IPS-NIHi7 (cell line): ENCODE data around the gene AURKB.
"Not testable (repeated sequence)": the region's sequence is repeated elsewhere in the genome, so short reads cannot be mapped to it uniquely, and the experiment has no call there.

Experiments
- DNase-seq: peaks from one replicate; pipeline ENCODE4 v3.0.0; 2012; ENCODE audit warnings: mixed read lengths; ENCODE audit errors: extremely low spot score

AURKB gene

GRCh38 chr17:8209907-8210760 lies at the start of gene AURKB:
TSS of gene AURKB (minus strand) at chr17:8210575. CDS start at chr17:8210224, 351 bp downstream.
- peak; percentile 89 for DNase-seq

- DNase-seq: no peak
These were observed 47.4 kb upstream of the AURKB start for GRCh38 chr17:8257801-8258200.

GRCh38 chr17:8256691-8257090 lies 46.3 kb upstream of the AURKB start:
- no peak for DNase-seq

GRCh38 chr17:8256291-8256690 lies 45.9 kb upstream of the AURKB start:
- DNase-seq: no peak

GRCh38 chr17:8255499-8255898 lies 45.1 kb upstream of the AURKB start:
- no peak for DNase-seq

GRCh38 chr17:8254881-8255280 lies 44.5 kb upstream of the AURKB start:
- no peak for DNase-seq

GRCh38 chr17:8253801-8254200 lies 43.4 kb upstream of the AURKB start:
- DNase-seq: no peak

GRCh38 chr17:8251411-8251810 lies 41.0 kb upstream of the AURKB start:
- not testable (repeated sequence) for DNase-seq

- no peak for DNase-seq
These were observed 39.5 kb upstream of the AURKB start for GRCh38 chr17:8249621-8250500.

GRCh38 chr17:8248751-8249607 lies 38.6 kb upstream of the AURKB start, which contains the start of gene PFAS:
TSS of gene PFAS (plus strand) at chr17:8249289. CDS start at chr17:8253938, 4,649 bp downstream.
- DNase-seq: peak; percentile 96

GRCh38 chr17:8244768-8245167 lies 34.4 kb upstream of the AURKB start:
- no peak for DNase-seq

- DNase-seq: no peak
These were observed 33.5 kb upstream of the AURKB start for GRCh38 chr17:8243827-8244226.

GRCh38 chr17:8237886-8238285 lies 27.5 kb upstream of the AURKB start:
- DNase-seq: no peak

GRCh38 chr17:8237175-8237574 lies 26.8 kb upstream of the AURKB start:
- no peak for DNase-seq

GRCh38 chr17:8235676-8236075 lies 25.3 kb upstream of the AURKB start:
- DNase-seq: no peak

- DNase-seq: no peak
These were observed 24.2 kb upstream of the AURKB start for GRCh38 chr17:8234361-8235270.

GRCh38 chr17:8231701-8232100 lies 21.3 kb upstream of the AURKB start:
- no peak for DNase-seq

- peak; percentile 26 for DNase-seq
These were observed 16.8 kb upstream of the AURKB start for GRCh38 chr17:8227238-8227581.

- DNase-seq: peak; percentile 69
These were observed 16.3 kb upstream of the AURKB start for GRCh38 chr17:8226536-8227237.
